ENCODE results near the gene SPOCK3.
"Not testable (repeated sequence)": the region's sequence is repeated elsewhere in the genome, so short reads cannot be mapped to it uniquely, and the experiment has no call there.

SPOCK3 gene

DNA sequence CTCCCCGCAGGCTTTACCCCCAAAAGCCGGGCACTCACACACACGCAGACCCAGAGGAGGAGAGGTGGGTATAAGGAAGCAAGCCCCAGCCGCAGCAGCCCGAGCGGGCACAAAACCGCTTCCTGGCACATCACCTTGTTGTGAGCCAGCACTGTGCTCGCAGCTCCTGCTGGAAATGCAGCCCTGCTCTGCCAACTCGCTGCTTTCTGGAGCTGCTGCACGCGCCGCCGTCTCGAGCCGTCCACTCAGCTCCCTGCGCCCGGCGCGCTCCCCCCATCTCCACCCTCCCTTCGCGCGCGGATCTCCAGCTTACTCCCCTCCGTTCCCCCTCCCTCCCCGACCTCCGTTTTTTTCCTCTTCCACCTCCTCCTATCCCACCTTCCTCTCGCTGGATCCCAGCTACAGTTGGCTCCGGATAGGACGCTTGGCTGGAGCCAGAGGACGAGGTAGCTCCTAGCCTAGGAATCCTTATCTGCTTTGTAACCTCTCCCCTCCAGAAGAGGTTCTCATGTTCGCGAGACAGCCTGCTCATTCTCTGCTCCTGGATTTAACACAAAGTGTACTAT is at the start of gene SPOCK3:
Gene SPOCK3, minus strand, starts transcription at position 179 of the 566 bp plus-strand sequence.
- no peak for DNase-seq

DNA sequence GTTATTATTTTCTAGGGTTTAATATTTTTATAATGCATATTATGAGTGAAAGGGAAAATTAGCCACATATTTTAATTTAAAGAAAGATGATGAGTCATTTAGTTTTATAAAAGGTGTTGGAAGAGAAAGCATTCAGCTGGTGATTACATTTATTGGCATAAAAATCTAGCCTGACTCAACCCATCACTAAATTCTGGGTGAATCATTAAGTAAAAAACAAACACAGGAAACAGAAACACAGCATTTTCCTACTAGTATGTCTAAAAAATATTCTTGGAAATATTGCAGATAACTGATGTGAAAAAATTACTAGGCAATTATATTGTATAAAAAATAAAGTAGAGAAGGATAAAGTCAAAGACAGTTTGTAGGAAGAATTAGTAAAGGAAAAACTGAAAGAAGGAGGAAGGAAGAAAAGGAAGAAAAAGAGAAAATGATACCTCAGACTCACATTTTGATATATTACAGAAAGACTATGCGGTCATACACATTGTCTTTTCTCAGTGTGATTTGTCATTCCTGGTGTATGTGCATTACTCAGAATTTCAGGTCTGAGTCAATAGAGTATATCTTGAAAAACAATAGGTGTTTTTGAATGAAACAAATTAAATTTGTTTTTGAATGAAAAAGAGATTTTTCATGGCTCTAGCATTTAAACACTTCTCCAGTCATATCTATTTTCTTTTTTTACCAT is 48.0 kb upstream of the SPOCK3 start:
- no peak for DNase-seq

DNA sequence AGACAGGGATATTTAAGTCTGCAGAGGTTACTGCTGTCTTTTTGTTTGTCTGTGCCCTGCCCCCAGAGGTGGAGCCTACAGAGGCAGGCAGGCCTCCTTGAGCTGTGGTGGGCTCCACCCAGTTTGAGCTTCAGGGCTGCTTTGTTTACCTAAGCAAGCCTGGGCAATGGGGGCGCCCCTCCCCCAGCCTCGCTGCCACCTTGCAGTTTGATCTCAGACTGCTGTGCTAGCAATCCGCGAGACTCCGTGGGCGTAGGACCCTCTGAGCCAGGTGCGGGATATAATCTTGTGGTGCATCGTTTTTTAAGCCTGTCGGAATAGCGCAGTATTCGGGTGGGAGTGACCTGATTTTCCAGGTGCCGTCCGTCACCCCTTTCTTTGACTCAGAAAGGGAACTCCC is 47.3 kb upstream of the SPOCK3 start:
- DNase-seq: not testable (repeated sequence)

DNA sequence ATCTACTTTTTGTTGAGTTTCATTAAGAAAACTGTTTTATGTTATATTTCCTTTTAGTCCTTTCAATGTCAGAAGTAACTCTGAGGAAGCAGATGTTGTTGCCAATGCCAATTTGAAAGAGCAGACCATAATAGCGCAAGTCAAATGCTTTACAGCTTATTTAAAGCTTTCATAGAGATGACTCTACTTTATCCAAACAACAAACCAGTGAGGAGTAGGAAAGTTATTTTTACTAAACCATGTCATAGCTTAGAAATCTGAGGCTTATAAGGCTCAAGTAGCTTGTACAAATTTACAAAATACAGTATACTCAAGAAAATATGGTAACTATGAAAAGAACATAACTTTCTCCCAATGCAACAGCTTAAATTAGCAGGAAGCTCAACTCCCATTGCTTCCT is 40.1 kb upstream of the SPOCK3 start:
- no peak for DNase-seq

DNA sequence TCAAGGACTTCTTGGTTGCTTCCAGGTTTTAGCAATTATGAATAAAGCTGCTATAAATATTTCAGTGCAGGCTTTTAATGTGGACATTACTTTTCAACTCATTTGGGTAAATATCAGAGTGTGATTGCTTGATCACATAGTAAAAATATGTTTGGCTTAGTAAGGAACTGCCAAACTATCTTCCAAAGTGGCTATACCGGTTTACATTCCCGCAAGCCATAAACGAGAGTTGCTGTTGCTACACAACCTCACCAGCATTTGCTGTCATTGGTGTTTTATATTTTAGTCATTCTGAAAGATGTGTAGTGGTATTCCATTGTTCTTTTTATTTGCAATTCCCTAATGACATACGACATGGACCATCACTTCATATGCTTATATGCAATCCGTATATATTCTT is 30.9 kb upstream of the SPOCK3 start:
- DNase-seq: no peak

DNA sequence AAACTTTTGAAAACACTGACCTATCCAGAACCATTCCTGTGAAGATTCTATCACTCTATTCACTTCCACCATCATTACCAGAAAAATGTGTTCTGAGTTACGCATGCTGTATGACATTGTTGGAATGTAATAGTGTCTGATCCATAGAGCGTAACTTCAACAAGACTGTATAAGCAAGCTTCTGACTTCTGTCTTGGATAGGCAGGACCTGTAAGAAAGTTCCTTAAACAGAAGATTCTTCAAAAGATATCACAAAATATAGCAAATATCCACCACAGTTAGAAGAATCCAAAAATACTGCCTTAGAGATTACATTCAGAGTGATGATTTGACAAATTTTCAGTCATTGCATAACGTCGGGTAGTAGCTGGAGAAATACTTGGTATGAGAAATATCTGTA is 14.0 kb upstream of the SPOCK3 start:
- DNase-seq: no peak

DNA sequence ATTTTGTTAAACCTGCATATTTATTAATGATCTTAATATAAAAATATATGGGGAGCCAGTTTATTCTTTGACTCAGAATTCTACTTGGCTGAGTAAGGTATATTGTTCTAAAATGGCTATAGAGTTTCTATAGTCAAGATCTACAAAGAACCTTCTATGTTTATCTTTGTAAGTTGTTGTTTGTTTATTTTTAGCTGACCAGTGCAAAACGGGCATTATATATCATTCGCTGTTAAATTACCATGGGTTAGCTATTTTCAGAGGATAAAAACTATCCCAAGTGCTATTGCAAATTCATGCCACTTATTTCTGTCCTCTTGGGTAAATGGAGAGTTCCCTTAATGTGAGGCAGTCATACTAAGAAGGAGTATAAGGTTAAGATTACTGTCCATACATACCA is 5.3 kb upstream of the SPOCK3 start:
- DNase-seq: no peak

DNA sequence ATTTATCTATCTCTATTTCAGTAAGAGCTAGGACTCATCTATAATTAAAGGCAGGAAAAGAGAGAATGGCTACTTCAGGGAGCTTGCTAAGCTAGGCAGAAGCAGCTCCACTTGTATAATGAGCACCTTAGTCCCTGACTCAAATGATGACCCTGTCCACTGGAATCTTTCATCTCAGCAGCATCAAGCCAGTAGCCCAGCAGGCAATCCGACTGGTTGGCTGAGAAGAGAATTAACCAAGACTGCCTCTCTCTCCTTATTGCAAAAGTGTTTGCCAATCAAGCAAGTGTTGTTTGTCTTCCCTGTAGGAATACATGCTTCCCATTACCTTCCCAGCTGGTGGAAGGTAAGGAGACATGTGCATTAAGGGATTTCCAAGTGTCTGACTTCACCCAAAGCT is 3.9 kb upstream of the SPOCK3 start:
- DNase-seq: no peak

DNA sequence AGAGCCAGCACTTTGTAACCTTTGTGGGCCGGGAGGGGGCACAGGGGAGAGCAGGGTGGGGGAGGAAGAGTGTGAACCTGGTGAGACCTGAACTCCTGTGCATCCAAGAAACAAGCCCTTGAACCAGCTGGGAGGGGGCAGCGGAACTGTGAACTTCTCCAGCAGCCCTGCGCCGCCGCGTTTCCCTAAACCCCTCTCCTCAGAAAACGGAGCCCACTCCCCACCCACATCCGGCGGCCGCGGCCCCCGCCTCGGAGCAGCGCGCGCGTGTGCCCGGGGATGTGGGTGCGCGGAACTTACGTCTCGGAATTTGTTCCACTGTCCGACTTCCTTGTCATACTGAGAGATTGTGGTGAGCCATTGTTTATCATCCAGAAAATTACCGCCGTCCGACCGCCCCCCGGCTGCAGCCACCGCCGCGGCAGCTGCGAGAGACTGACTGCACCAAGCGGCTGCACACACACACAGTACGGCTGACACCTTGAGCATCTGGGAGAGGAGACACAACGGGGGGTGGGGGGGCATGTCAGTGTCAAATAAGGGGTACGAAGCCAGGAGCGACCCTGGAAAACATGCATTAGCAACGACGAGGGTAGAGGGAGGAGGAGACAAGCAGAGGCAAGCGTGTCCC is 494 bp downstream of the SPOCK3 start:
- no peak for DNase-seq

DNA sequence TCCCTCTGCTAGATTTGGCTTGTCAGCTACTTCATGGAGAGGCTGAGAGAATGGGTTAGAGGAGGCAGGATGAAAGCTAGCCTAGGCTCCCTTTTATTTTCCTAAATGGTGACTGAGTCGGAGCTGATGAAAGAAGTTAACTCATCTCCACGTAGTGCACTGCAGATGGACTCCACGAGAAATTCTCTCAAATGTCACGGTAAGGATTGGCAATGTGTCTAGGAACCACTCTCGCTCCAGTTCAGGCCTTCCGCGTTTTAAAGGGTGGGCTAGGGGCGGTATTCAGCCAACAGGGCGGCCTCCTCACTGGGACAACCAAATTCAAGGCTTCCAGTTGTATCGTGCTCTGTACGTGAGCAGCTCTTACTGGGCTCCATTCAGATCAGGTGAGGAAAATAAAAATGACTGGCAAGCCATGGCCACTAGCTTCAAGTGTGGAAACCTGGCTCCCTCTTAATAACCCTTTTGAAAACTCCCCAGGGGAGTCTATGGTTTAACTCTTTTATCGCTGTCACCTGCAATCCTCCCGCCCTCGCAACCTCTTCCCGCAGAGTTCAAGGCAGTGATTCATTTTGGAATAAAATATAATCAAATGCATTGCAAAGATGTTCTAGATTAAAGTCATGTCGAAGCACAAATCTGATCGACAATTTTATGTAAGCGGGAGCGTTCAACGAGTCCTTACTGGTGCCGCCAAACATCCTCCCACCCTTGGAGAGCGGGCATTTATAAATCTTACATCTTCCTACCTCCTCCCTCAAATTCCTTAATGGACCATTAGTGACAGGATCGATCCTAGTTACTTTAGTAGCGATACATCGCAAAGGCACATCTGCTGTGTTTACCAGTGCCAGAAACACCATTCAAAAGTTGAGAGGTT is 1.2 kb downstream of the SPOCK3 start:
- no peak for DNase-seq

DNA sequence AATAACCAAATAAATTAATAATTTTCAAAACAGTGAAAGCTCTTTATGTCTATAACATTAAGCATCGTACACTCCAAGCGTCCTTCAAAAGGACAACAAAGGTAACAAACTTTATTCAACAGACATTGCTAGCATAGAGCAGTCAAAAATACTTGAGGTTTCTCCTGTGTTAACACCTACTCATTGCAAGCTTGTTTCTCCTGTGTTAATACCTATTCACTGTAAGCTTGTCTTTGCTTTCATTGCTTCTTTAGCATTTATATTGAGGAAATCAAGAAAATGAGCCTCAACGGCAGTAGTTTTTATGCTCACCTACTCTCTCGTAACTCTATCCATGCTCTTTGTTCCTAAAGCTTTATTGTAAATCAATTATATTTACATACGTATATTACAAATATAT is 3.5 kb downstream of the SPOCK3 start:
- no peak for DNase-seq

DNA sequence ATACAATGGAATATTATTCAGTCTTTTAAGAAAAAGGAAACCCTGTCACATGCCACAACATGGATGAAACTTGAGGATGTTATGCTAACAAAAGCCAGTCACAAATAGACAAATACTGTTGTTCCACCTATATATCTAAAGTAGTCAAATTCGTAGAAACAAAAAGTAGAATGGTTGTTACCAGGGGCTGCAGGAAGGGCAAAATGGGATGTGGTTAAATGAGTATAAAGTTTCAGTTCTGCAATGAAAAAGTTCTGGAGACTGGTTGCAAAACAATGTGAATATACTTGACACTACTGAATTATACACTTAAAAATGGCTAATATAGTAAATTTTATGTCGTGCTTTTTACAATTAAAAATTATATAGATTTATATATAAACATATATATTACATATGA is 12.2 kb downstream of the SPOCK3 start:
- no peak for DNase-seq

DNA sequence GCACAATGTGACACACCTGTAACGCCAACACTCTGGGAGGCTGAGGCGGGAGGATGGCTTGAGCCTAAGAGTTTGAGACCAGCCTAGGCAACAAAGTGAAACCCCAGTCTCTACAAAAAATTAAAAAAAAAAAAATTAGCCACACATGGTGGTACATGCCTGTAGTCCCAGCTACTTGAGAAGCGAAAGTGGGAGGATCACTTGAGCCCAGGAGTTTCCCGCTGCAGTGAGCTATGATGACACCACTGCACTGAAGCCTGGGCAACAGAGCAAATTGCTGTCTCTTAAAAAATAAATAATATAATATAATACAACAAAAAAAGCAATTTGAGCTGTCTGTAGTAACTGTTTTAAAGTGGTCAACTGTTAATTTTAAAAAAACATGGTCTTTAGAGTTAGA is 13.2 kb downstream of the SPOCK3 start:
- DNase-seq: no peak

DNA sequence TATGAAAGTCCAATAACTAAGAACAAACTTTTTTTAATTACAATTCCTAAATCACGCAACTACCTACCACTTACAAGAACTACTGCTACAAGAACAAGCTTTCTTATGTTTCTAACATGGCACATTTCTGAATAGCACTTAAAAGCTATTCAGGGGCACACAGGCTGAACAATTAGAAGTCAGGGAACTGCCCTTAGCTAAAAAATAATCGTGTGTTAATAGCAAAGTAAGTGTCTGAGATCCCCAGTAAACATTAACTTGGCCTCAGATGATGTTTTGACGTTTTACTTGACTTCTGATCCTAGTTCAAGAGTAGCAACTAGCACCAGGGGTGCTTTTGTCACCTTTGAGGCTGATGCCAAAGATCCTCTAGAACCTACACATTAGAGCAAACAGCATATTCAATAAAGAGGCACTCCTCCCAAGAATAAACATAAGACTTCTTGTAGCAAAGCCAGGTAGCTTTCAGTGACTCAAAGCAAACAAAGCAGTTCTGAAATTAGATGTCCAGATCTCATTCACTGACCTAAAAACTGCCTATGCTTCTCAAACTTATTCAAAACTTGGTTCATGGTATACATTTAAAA is 16.2 kb downstream of the SPOCK3 start:
- no peak for DNase-seq

DNA sequence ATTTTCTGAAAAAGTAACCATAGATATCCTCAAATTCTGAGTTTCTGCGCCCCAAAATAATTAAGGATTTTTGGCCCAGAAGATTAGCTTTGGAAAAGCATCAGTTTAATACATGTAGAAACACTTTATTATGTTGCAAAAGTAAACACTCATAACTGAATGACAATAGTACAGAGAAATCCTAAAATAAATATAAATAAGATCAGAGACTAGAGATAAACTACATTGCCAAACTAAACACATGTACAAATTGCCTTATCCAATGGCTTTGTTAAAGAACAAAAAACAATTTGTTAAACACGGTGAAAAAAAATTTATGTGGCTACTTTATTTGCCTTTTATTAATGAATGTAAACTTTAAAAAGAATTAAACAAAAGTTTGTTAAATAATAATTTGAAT is 17.5 kb downstream of the SPOCK3 start:
- DNase-seq: no peak

DNA sequence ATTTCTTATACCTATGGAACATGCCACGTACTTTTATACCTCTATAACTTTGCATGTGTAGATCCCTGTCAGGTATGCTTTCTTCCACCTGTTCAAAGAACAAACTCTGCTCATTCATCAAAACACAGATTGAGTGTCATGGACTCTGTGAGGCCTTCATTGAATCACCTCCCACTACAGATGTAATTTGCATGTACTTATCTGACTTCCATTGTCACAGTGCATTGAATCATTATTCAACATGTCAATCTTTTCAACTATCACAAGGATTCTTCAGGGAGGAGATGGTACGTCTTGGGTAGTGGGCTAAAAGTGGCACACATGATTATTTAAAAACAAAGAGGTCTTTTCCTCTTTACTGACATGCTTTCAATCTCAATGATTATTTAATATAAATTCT is 24.1 kb downstream of the SPOCK3 start:
- no peak for DNase-seq

DNA sequence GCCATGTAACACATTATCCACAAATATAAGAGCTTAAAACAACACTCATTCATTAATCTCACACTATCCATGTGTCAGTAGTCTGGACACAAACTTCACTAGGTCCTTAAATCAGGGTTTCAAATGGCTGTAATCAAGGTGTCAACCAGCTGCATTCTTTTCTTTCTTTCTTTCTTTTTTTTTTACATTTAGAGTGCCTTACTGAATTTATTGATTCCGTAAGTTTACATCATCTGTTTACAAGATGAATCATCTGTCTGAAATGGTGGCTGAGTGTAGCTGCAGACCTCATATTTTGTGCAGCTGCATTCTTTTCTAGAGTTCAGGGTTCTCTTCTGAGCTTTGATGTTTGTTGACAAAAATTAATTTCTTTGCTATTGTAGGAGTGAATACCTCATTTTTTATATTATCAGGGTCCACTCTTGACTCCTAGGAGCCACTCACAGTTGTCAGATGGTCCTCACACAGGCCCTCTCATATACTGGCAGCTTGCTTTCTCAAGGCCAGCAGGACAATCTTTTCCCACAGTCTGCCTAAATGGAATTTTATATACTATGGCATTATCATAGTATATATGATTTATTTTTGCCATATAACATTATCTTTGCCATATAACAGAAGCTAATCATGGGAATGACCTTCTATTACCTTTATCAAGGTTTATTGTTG is 37.8 kb downstream of the SPOCK3 start:
- DNase-seq: no peak

DNA sequence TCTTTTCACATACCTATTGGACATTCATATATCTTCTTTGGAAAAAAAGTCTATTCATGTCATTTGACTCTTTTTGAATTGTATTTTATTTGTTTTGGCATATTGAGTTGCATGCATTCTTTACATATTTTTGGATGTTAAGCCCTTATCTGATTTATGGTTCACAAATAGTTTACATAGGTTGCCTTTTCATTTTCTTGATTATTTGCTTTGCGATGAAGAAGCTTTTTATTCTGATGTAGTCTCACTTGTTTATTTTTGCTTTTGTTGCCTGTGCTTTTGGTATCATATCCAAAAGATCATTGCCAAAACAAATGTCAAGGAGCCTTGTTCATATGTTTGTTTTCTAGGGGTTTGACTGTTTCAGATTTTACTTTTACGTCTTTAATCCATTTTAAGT is 43.9 kb downstream of the SPOCK3 start:
- DNase-seq: no peak

DNA sequence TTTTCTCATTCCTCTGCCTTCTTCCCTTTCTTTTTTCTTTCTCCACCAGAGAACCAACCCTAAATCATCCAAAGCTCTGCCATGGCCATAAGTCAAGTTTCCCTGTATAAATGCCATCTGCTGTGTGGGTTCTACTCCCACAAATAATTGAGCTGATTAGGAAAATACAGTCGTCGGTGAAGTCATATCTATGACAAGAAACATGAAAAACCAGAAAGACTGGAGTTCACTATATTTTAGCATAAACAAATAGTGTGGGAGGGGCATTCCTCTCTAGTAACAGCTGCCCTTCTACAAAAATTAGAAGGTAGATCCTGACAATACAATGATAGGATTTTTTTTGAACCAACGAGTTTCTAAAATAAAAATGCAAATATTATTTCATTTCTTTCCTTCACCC is 48.8 kb downstream of the SPOCK3 start:
- DNase-seq: no peak

DNA sequence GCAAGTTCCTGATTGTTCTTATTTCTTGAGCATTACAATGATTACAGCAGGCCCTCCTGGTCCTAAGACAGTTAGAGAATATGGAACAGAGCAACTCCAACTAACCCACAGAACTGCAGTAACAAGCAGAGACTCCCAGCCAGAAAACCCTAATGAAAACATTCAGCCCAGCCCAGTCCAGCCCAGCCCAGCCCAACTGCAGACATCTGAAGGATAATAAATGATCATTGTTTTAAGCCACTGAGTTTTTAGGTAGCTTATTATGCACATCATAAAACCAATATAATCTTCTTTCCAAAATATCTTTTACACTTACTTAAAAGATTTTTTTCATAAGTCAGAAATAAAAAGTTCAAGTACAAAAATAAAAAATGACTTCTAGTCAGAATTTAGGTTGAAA is 51.3 kb downstream of the SPOCK3 start:
- no peak for DNase-seq

DNA sequence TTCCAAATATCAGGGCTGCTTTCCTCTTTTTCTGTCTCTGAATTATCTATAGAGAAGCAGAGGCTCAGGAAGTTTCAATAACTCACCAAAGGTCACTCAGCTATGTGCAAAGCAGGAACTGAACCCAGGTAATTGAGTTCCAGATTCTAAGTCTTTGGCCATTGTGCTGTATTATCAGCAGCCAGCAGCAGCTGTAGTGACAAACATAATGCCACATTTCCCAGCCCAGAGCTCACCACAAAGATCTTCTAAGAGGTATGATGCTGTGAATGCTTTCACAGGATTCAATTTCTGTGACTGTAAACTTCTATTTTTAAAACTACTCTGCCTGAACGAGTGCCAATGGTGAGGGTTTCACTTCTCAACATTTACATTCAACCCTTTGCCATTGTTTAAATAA is 56.4 kb downstream of the SPOCK3 start:
- no peak for DNase-seq

DNA sequence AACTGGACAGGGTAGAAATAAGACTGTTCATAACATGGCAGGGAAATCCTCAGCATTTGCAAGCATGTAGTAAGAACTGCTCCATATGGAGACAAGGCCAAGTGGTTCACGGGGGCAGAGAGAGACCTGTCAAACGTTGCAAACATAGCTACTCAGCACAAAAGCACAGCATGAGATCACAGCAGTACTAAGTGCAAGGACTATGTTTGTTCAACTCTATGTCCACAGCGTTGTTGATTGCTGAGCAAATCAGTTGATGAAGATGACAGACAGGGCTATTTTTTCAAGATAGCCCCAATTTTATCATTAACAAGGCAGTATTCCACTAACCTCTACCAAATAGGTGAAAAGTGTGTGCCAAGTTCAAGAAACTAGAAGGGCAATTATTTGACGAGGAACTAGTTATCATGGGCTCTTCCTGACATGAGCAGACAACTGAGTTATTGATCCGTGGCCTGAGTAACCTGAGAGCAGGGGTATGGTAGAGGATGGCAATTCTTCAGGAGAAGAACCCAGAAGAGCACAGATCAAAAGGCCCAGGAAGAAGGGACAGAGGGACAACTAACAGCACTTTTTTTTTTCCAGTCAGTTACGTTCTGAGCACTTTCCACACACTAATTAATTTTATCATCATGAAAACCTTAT is 57.4 kb downstream of the SPOCK3 start:
- no peak for DNase-seq
